ENCODE data around the gene NOXA1.
"Not testable (repeated sequence)": the region's sequence is repeated elsewhere in the genome, so short reads cannot be mapped to it uniquely, and the experiment has no call there.

NOXA1 gene

DNA sequence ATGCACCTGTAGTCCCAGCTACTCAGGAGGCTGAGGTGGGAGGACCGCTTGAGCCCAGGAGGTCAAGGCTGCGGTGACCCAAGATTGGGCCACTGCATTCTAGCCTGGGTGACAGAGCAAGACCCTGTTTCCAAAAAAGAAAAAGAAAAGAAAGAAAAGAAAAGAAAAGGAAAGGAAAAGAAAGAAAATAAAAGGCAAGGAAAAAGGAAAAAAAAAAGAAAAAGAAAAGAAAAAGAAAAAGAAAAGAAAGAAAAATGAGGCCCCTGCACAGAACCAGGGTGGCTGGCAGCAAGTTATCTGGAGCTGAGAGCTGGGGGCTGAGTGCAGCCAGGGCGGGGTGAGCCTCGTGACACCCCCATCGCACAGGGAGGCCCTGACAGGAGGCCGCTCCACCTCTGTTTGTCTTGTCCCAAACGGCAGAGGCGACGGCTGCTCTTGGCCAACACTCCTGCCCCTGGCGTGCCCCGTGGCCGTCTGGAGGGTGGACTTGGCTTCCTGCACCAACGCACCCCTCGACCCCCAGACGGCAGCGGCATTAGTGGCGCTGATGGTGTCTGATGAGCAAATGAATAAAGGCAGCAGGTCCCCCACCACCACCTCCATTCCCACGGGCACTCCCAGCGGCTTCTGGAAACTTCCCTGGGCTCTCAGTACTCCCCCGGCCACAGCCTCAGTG is 17.0 kb upstream of the NOXA1 start:
- FAIRE-seq = no peak

DNA sequence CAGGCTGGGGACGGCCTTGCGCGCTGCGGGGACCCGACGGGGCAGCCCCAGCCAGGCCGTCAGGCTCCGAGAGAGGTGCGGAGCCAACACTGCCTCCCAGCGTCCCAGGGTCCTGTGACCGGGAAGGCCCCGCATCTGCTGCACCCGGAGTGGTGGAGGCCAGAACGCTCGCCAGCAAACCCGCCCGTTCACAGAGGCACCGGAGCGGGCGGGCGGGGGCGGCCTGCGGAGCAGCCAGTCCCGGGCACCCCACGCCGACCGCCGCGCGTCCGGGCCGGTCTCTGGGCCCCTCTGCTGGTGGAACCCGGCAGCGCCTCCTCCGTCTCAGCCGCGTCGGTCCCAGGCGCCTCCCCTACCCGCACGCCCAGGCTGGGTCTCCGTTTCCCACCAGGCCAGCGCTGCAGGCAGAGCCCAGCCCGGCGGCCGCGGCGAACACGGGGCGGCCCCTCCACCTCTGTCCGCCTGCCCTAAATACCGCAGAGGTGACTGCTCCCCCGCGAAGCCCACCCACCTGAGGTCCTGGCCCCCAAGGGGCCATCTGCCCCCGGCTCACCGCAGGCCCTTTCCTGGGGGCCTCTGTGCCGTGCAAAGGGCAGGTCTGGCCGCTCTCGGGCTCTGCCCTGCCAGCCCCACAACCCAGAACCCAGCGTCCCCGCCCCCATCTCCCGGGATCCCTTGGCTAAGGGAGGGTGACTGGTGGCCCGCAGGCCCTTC is 16.2 kb upstream of the NOXA1 start:
- FAIRE-seq = no peak

GRCh38 chr9:137407590-137408300 is 15.4 kb upstream of the NOXA1 start:
- FAIRE-seq = no peak

- FAIRE-seq = no peak
These were observed 14.4 kb upstream of the NOXA1 start for GRCh38 chr9:137408651-137409405.

DNA sequence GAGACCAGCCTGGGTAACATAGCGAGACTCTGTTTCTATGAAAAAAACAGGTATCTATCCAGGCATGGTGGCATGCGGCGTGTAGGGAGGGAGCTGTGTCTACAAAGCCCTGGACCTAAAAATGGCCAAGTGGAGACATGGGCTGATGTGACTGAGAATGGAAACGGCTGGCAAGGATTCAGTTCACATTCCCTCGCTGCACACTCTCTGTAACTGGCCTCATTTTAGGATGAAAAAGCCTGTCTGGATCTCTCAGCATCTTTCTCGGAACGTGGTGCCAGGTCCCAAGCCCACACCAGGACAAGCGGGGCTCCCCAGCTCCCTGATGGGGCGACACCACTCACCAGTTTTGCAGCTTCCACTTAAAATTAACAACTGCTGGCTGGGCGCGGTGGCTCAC is 13.7 kb upstream of the NOXA1 start:
- FAIRE-seq = no peak

DNA sequence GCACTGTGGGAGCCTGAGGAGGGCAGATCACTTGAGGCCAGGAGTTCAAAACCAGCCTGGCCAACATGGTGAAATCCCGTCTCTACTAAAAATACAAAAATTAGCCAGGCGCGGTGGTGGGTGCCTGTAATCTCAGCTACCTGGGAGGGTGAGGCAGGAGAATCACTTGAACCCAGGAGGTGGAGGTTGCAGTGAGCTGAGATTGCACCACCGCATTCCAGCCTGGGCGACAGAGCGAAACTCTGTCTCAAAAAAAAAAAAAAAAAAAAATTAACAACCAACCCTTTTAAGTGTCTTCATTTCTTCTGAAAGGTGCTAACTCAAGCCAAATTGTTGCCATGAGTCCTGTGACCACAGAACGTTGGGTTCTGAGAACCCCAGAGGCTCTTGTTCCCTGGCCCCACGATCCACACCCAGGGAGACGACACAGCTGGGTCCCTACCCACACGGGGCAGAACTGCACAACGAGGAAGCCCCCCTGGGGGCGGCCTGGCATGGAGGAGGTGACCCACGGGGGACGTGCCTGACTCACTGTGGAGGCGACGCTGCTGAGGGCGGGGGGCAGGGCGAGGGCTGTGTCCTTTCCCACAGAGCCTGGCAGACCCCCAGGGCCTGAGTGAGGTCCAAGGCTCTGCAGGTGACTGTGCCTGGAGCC is 12.8 kb upstream of the NOXA1 start:
- not testable (repeated sequence) for FAIRE-seq

GRCh38 chr9:137410891-137411249 is 12.3 kb upstream of the NOXA1 start:
- no peak for FAIRE-seq

DNA sequence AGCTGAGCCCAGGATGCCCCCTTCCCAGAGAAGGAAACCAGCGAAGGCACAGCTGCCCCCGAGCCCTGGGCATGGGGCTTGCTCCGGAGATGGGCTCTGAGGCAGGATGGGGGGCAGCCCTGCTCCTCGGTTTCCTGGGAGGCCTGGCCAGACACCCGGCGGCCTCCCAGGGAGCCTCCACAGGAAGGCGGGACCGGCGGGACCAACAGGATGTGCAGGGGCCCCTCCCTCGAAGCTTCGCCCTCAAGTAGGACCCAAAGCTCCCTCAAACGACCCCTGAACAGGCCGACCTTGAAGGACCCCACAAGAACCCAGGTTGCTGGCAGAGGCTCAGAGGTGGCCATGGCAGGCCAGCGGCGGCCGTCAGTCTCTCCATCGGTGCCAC is 11.9 kb upstream of the NOXA1 start:
- no peak for FAIRE-seq

DNA sequence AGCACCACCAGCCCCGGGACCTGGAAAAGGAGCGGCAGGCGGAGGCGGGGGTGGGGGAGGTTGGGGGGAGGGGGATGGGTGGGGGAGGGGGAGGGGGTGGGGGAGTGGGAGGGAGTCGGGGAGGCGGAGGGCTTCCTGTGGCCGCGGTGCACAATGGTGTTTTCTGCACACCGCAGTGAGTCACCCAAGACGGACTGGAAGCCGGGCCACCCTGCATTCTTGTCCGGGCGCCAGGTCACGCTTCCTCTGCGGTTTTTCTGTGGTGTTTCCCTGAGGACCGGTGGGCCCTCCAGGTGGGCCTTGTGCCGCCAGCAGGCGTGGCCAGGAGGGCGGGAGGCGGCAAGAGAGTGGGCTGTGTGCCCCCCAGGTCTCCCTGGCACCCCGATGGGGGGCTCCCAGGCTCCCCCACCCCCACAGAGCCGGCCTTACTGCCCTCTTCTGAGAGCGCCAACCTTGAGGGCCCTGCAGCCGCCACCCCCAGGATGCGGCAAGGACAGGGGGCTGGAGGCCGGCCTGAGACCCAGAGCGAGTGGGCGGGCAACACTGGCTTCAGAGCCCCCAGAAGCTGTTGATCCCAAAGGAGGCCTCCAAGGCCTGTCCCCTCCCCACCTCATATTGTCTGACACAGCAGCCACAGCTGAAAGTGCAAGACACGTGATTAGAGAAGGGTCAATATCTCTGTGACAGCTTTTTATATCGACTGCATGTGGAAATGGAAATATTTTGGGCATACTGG is 11.4 kb upstream of the NOXA1 start:
- no peak for FAIRE-seq

DNA sequence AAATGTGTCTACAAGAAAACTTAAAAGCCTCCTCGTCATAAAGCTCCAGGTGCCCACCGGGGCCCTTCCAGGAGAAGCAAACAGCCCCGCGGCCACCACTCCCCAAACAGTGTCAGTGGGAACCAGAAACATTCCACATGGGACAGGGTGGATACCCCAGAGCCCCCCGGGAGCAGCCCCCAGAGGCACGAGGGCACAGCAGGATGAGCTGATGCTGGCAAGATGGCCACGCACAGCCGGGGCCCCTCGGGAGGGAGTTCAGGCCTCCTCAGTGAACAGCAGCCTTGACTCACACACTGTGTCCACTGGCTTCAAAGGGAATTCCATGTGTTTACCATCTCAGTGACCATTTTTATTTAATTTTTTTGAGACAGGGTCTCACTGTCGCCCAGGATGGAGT is 10.8 kb upstream of the NOXA1 start:
- no peak for FAIRE-seq

- no peak for FAIRE-seq
These were observed 7.7 kb upstream of the NOXA1 start for GRCh38 chr9:137415451-137415850.

GRCh38 chr9:137416006-137416562 is 7.1 kb upstream of the NOXA1 start:
- FAIRE-seq = no peak

DNA sequence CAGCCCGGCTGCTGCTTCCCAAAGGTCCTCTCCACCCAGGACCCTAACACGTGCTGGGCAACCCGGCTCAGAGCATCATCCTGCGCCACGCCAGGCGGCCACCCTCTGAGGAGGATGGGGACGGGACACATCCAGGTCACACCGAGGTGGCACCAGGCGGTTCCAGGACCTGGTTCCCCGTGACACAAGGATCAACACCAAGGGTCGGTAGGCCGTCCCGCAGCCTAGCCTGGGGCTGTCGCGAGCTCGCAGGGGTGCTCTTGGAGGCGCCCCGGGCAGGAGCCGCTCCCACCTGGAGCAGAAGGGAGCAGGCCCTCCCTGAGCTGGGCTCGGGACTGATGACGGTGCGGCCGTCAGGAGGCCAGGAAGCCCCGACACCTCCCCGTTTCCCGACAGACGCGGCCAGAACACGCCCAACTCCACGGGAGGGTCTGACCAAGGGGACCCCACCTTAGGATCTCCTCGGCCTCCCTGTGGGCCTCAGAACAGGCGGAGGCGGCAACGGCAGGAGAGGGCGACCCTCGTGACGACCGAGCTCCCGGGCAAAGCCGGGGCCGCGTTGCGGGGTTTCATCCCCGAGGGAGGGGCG is 6.5 kb upstream of the NOXA1 start:
- FAIRE-seq = no peak

- no peak for FAIRE-seq
These were observed 5.8 kb upstream of the NOXA1 start for GRCh38 chr9:137417161-137418021.

DNA sequence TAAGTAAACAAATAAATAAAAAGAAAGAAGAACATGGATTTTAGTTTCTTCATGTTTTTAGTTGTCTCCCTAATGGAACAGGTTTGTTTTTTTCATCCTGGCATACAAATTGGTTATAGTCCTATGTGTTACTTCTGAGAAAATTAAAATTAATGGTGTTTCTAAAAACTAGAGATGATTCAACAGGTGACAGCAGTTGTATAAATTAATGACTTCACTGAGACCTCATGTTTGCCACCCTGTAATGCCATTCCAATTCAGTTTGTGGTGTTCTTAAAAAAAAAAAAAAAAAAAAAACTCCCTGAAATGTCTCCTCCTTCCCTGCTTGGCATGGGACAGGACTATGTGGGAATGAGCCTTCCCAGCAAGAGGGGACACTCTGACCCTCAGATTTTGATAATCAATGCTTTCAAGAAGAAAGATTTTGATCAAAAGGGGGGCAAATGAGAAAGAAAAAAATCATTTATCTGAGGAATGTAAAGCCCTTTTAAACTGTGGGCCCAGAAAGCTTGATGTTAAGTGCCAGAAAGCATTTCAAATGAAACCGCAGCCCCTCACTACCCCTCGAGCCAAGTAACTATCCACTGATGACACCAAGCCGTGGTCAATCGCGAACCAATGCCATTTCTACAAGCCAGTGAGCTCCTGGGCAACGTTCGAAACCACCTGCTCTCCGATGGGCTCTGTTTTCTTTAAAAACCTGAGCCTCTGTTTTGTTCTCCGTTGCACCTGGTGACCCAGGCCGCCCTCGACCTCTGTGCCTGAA is 1.2 kb upstream of the NOXA1 start:
- no peak for FAIRE-seq

DNA sequence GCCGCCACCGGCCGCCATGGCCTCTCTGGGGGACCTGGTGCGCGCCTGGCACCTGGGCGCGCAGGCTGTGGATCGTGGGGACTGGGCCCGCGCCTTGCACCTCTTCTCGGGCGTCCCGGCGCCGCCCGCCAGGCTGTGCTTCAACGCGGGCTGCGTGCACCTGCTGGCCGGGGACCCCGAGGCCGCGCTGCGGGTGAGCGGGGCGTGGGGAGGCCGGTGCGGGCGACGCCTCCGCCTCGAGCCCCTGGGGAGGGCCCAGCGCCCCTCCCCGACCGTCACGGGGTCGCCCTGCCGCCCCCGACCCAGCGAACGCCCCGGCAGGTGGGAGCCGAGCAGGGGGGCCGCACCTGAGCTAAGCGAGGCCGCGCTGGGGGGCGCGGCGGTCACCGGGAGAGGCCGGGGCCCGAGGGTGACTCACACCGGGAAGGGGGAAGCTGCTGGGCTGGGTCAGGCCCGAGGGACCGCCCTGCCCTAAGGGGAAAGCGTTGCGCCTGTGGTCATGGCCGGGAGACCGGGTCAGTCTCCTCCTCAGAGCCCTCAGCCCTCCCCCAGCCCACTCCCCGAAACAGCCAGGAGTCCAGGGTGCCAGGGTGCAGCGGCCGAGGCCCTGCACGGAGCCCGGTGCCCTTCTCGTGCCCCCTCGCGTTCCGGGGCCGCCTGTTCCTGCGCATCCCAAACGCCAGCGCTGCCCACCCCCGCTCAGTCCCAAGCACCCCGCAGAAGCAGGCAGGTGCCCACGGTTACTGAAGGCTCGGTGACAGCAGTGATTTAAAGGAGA is 510 bp downstream of the NOXA1 start:
- FAIRE-seq = no peak

- FAIRE-seq = no peak
These were observed 3.0 kb downstream of the NOXA1 start for GRCh38 chr9:137426018-137426681.

Data from A204.1 (cell line).